ENCODE results near the gene RFX3.

RFX3 gene

GRCh38 chr9:3224931-3225330 is 300.9 kb downstream of the RFX3 start:
- no peak overlapping the region for H3K4me2 ChIP-seq (ENCODE audit: low read depth, low read length)
- no peak for DNase-seq
- H2AFZ ChIP-seq (ENCODE audit: low read length), result no peak overlapping the region
- no peaks in the 10 kb centered on the region for H3K79me2 ChIP-seq (ENCODE audit: low read length)
- H3K4me1 ChIP-seq (ENCODE audit: low read length), result no peaks in the 10 kb centered on the region
- H3K9ac ChIP-seq (ENCODE audit: low read length), result no peak overlapping the region
- TF ChIP-seq CTCF (IDR thresholded peaks at IDR 0.05; ENCODE audit: low read length) (no peak), EZH2 (optimal IDR thresholded peaks at IDR 0.05; ENCODE audit: low read depth, low read length) (no peak), EZH2phosphoT487 (IDR thresholded peaks at IDR 0.05; ENCODE audit: low read length) (no peak)
- H3K9me2 ChIP-seq (replicated peaks; ENCODE audit: insufficient read depth, low read length), result no peaks in the 10 kb centered on the region
- H3K27ac ChIP-seq (ENCODE audit: low read length), result no peak overlapping the region
- H3K9me3 ChIP-seq (replicated peaks; ENCODE audit: insufficient read depth, low read length), result no peaks in the 10 kb centered on the region
- no peaks in the 10 kb centered on the region for H3F3A ChIP-seq (ENCODE audit: insufficient read depth, low read length)
- H3K36me3 ChIP-seq (replicated peaks; ENCODE audit: insufficient read depth, low read length), result no peaks in the 10 kb centered on the region
- H3K4me3 ChIP-seq (ENCODE audit: low read length), result no peak overlapping the region
- no peaks in the 10 kb centered on the region for H4K20me1 ChIP-seq (ENCODE audit: insufficient read depth, low read length)
- no peaks in the 10 kb centered on the region for H3K27me3 ChIP-seq (replicated peaks; ENCODE audit: insufficient read depth, low read length)

- Histone ChIP-seq H3K4me2 (ENCODE audit: low read depth, low read length) (no peak overlapping the region), H3K4me3 (ENCODE audit: low read length) (no peak overlapping the region), H3K9me3 (replicated peaks; ENCODE audit: insufficient read depth, low read length) (no peaks in the 10 kb centered on the region), H3F3A (ENCODE audit: insufficient read depth, low read length) (no peaks in the 10 kb centered on the region), H2AFZ (ENCODE audit: low read length) (no peak overlapping the region), H3K9ac (ENCODE audit: low read length) (no peak overlapping the region), H3K36me3 (replicated peaks; ENCODE audit: insufficient read depth, low read length) (no peaks in the 10 kb centered on the region), H3K4me1 (ENCODE audit: low read length) (no peaks in the 10 kb centered on the region), H4K20me1 (ENCODE audit: insufficient read depth, low read length) (no peaks in the 10 kb centered on the region), H3K27ac (ENCODE audit: low read length) (no peak overlapping the region), H3K9me2 (replicated peaks; ENCODE audit: insufficient read depth, low read length) (no peaks in the 10 kb centered on the region), H3K79me2 (ENCODE audit: low read length) (no peaks in the 10 kb centered on the region), H3K27me3 (replicated peaks; ENCODE audit: insufficient read depth, low read length) (no peaks in the 10 kb centered on the region)
- no peak for TF ChIP-seq EZH2phosphoT487 (IDR thresholded peaks at IDR 0.05; ENCODE audit: low read length)
- TF ChIP-seq EZH2 (optimal IDR thresholded peaks at IDR 0.05; ENCODE audit: low read depth, low read length), result no peak
- TF ChIP-seq CTCF (IDR thresholded peaks at IDR 0.05; ENCODE audit: low read length), result no peak
- no peak for DNase-seq
Measured at GRCh38 chr9:3215658-3216057, 310.1 kb downstream of the RFX3 start.

GRCh38 chr9:3214741-3215140 is 311.1 kb downstream of the RFX3 start:
- Histone ChIP-seq H3K4me2 (ENCODE audit: low read depth, low read length) (no peak overlapping the region), H3K9ac (ENCODE audit: low read length) (no peak overlapping the region), H3K36me3 (replicated peaks; ENCODE audit: insufficient read depth, low read length) (no peaks in the 10 kb centered on the region), H3K9me2 (replicated peaks; ENCODE audit: insufficient read depth, low read length) (no peaks in the 10 kb centered on the region), H2AFZ (ENCODE audit: low read length) (no peak overlapping the region), H3K27ac (ENCODE audit: low read length) (no peak overlapping the region), H3K4me1 (ENCODE audit: low read length) (no peaks in the 10 kb centered on the region), H3F3A (ENCODE audit: insufficient read depth, low read length) (no peaks in the 10 kb centered on the region), H4K20me1 (ENCODE audit: insufficient read depth, low read length) (no peaks in the 10 kb centered on the region), H3K9me3 (replicated peaks; ENCODE audit: insufficient read depth, low read length) (no peaks in the 10 kb centered on the region), H3K27me3 (replicated peaks; ENCODE audit: insufficient read depth, low read length) (no peaks in the 10 kb centered on the region), H3K79me2 (ENCODE audit: low read length) (no peaks in the 10 kb centered on the region), H3K4me3 (ENCODE audit: low read length) (no peak overlapping the region)
- no peak for DNase-seq
- no peak for TF ChIP-seq EZH2 (optimal IDR thresholded peaks at IDR 0.05; ENCODE audit: low read depth, low read length)
- no peak for TF ChIP-seq CTCF (IDR thresholded peaks at IDR 0.05; ENCODE audit: low read length)
- no peak for TF ChIP-seq EZH2phosphoT487 (IDR thresholded peaks at IDR 0.05; ENCODE audit: low read length)

All from MM.1S (cell line).